Measurements from ENCODE around the gene DENR.
"Not testable (repeated sequence)": the region's sequence is repeated elsewhere in the genome, so short reads cannot be mapped to it uniquely, and the experiment has no call there.

The DENR gene

DNA sequence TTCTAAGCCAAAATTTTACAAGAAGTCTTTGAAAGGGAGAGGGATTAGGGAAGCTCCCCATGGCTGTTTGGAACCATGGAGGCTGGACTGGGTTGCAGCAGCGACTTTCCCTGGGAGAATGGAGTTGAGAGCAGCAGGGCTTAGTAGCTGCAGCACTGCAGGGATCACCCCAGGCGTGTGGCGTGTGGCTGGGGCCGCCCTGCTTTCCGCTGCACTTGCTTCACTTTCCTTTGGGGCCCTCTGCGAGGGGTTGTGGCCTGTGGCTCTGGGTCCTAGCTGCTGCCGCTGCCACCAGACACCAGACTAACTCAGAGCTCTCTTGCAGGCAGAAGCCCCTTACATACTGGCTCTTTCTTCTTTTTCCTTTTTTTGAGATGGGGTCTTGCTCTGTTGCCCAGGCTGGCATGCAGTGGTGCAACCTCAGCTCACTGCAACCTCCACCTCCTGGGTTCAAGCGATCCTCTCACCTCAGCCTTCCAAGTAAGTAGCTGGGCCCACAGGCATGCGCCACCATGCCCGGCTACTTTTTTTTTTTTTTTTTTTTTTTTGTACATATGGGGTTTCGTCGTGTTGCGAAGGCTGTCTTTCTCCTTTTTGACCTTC is 47.1 kb downstream of the DENR start:
- DNase-seq (ENCODE audit: insufficient read length), result no peak
- FAIRE-seq, result no peak
- no peak for TF ChIP-seq TAF1 (IDR thresholded peaks at IDR 0.05; ENCODE audit: borderline replicate concordance, low read depth, low read length)
- TF ChIP-seq POLR2A (IDR thresholded peaks at IDR 0.05; ENCODE audit: low read depth, low read length), result no peak
- TF ChIP-seq POLR2AphosphoS5 (IDR thresholded peaks at IDR 0.05; ENCODE audit: low read depth, low read length), result no peak

DNA sequence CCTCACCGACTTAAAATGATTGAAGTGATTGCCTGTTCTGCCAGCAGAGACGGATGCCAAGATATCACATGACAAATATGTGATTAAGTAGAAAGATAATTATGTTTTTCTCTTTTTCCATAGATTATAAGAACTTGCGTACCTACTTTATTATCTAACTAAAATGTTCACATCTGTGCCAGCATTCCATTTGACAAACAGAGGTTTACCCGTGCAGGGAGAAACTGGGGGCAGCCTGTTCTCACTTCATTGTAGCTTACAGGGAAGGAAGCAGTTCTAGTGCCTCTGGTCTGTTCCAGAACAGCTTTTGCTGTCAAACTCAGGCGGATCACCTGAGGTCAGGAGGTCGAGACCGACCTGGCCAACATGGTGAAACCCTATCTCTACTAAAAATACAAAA is 51.3 kb downstream of the DENR start:
- FAIRE-seq, result no peak
- no peak for DNase-seq (ENCODE audit: insufficient read length)
- no peak for TF ChIP-seq POLR2A (IDR thresholded peaks at IDR 0.05; ENCODE audit: low read depth, low read length)
- TF ChIP-seq TAF1 (IDR thresholded peaks at IDR 0.05; ENCODE audit: borderline replicate concordance, low read depth, low read length), result no peak
- TF ChIP-seq POLR2AphosphoS5 (IDR thresholded peaks at IDR 0.05; ENCODE audit: low read depth, low read length), result no peak

DNA sequence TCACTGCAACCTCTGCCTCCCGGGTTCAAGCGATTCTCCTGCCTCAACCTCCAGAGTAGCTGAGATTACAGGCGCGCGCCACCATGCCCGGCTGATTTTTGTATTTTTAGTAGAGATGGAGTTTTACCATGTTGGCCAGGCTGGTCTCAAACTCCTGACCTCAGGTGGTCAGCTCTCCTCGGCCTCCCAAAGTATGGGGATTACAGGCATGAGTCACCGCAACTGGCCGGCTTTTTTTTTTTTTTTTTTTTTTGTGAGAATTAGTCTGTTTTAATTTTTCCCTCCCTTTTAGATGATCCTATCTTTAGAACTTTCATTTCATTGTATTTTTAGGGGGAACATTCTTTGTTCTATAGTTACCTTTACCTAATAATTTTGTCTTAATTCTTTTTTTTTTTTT is 52.3 kb downstream of the DENR start:
- not testable (repeated sequence) for FAIRE-seq; DNase-seq (ENCODE audit: insufficient read length)

DNA sequence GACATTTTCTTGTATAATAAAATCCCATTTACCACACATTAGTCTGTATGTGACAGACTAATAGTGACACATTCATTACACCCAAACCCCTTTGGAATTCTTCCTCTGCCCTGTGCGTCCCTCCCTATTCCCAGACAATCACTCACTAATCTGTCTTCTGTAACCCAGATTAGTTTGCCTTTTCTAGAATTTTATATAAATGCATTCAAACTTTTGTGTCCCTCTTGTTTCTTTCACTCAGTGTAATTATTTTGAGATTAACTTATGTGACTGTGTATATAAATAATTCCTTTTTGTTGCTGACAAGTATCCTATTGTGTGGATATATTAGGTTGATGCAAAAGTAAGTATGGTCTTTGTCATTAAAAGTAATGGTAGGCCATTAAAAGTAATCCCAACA is 55.0 kb downstream of the DENR start:
- no peak for DNase-seq (ENCODE audit: insufficient read length)
- no peak for FAIRE-seq
- TF ChIP-seq POLR2A (IDR thresholded peaks at IDR 0.05; ENCODE audit: low read depth, low read length) (no peak), TAF1 (IDR thresholded peaks at IDR 0.05; ENCODE audit: borderline replicate concordance, low read depth, low read length) (no peak), POLR2AphosphoS5 (IDR thresholded peaks at IDR 0.05; ENCODE audit: low read depth, low read length) (no peak)

DNA sequence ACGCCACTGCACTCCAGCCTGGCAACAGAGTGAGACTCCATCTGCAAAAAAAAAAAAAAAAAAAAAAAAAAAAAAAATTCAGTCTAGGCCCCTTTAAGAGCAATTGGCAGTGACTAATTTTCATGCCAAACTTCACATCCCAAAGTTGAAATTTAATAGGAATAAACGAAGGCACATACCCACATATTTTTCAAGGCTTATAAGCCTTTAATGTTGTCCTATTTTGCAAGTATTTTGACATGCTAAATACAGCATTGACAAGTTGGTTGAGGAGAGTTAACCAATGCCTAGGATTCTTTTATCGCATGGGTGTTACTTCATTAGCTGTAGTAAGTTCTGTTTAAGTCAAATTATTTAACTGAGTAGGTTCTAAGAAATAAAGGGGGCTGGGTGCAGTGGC is 59.2 kb downstream of the DENR start:
- no peak for TF ChIP-seq POLR2AphosphoS5 (IDR thresholded peaks at IDR 0.05; ENCODE audit: low read depth, low read length)
- no peak for TF ChIP-seq TAF1 (IDR thresholded peaks at IDR 0.05; ENCODE audit: borderline replicate concordance, low read depth, low read length)
- TF ChIP-seq POLR2A (IDR thresholded peaks at IDR 0.05; ENCODE audit: low read depth, low read length), result no peak
- FAIRE-seq (no peak), DNase-seq (ENCODE audit: insufficient read length) (no peak)

DNA sequence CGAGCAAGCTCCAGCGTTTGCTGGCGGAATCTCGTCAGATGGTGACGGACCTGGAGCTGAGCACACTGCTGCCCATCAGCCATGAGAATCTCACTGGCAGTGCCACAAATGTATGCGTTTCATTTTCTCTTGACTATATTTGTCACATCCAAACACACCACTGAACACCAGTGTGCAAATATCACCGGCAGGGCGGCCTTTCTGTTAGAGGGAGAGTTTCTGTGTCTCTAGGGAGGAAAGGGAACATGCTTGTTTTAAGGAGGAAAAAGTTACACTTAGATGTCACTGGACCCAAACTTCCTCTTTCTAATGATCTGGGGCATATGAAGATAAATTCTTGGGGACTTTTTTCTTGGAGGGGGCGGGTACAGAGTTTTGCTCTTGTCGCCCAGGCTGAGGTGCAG is 60.7 kb downstream of the DENR start:
- FAIRE-seq (no peak), DNase-seq (ENCODE audit: insufficient read length) (no peak)
- no peak for TF ChIP-seq POLR2AphosphoS5 (IDR thresholded peaks at IDR 0.05; ENCODE audit: low read depth, low read length)
- no peak for TF ChIP-seq POLR2A (IDR thresholded peaks at IDR 0.05; ENCODE audit: low read depth, low read length)
- no peak for TF ChIP-seq TAF1 (IDR thresholded peaks at IDR 0.05; ENCODE audit: borderline replicate concordance, low read depth, low read length)

DNA sequence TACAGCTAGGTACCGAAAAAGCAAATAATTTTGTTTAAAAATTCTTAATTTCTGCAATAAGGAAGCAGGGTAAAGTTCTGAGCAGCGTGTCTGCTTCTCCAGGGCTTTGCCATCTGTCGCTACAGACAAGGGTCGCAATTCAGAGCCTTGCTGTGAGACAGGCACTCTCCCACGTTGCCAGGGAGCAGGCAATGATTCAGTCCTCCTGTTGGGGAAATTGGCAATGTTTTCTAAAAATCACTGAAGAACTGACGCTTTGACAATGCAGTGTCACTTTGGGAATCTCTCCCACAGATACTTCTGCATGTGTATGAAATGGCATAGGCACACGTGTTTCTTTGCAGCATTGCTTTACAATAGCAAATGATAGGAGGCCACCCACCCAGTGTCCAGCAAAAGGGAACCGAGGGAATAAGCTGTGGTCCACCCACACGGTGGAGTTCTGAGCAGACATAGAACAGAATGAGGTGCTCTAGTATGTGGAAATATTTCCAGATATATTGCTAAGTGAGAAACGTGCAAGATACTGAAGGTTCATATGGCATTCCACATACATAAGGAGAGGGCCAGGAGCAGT is 66.7 kb downstream of the DENR start:
- DNase-seq (ENCODE audit: insufficient read length) (no peak), FAIRE-seq (no peak)
- TF ChIP-seq TAF1 (IDR thresholded peaks at IDR 0.05; ENCODE audit: borderline replicate concordance, low read depth, low read length) (no peak), POLR2A (IDR thresholded peaks at IDR 0.05; ENCODE audit: low read depth, low read length) (no peak), POLR2AphosphoS5 (IDR thresholded peaks at IDR 0.05; ENCODE audit: low read depth, low read length) (no peak)

DNA sequence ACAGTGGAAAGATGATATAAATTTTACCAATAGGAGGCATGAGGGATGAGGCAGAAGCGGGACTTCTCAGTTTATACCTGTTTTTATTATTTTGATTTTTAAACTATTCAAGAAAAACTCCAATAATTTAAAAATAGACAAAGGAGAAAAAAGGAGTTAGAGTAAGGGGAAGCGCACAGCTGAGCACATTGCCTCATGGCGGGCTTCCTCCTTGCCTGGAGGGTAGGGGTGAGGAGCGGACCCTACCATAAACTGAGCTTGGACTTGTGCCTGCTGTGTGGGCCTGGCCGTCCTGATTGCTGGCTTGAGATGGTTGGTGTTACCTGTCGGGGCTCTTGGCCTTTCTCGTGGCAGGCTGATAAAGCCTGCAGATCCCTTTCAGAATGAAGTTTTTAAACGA is 67.5 kb downstream of the DENR start:
- no peak for FAIRE-seq
- no peak for TF ChIP-seq POLR2A (IDR thresholded peaks at IDR 0.05; ENCODE audit: low read depth, low read length)
- TF ChIP-seq POLR2AphosphoS5 (IDR thresholded peaks at IDR 0.05; ENCODE audit: low read depth, low read length), result no peak
- TF ChIP-seq TAF1 (IDR thresholded peaks at IDR 0.05; ENCODE audit: borderline replicate concordance, low read depth, low read length), result no peak
- no peak for DNase-seq (ENCODE audit: insufficient read length)

Data from GM12892 (cell line).